ENCODE data around the gene VAMP5. TPM values are rescaled to one million over a fixed set of nuclear protein-coding genes. Genes with fewer than 3 reads are reported as not detected.

The VAMP5 gene
- total RNA-seq, 1 experiment from 2014 or later = 1.9 TPM

- TF ChIP-seq SP1 (IDR thresholded peaks at IDR 0.05; ENCODE audit: low read depth) (no peak), POLR2A (IDR thresholded peaks at IDR 0.05; ENCODE audit: borderline replicate concordance, extremely low read depth, insufficient read depth, insufficient read length) (no peak), SIN3A (IDR thresholded peaks at IDR 0.05; ENCODE audit: low read depth) (no peak), CTCF (IDR thresholded peaks at IDR 0.05 in 2 of 3, conservative IDR thresholded peaks at IDR 0.05 in 1 of 3; ENCODE audit: borderline replicate concordance in 1 of 3, insufficient read depth in 1 of 3, low read depth in 2 of 3, low read length in 2 of 3) (no peak), EGR1 (IDR thresholded peaks at IDR 0.05; ENCODE audit: low read depth) (no peak), ATF3 (IDR thresholded peaks at IDR 0.05) (no peak), CBX3 (IDR thresholded peaks at IDR 0.05; ENCODE audit: low read depth) (no peak), CEBPB (IDR thresholded peaks at IDR 0.05; ENCODE audit: low read depth) (no peak), MAX (IDR thresholded peaks at IDR 0.05) (no peak), JUND (IDR thresholded peaks at IDR 0.05) (no peak), REST (IDR thresholded peaks at IDR 0.05; ENCODE audit: low read depth) (no peak), ZFX (IDR thresholded peaks at IDR 0.05) (no peak), SRF (IDR thresholded peaks at IDR 0.05; ENCODE audit: low read depth) (no peak), ZBTB33 (IDR thresholded peaks at IDR 0.05; ENCODE audit: extremely low read depth, insufficient replicate concordance, low read length) (no peak), FOSL1 (IDR thresholded peaks at IDR 0.05; ENCODE audit: low read depth) (no peak), TCF7L2 (IDR thresholded peaks at IDR 0.05; ENCODE audit: borderline replicate concordance, extremely low read depth, insufficient read depth, insufficient read length) (no peak), YY1 (IDR thresholded peaks at IDR 0.05; ENCODE audit: extremely low read depth, insufficient replicate concordance, low read depth, low read length) (no peak), ZNF274 (IDR thresholded peaks at IDR 0.05; ENCODE audit: low read depth, low read length) (no peak), EZH2 (IDR thresholded peaks at IDR 0.05) (no peak)
- H3K4me2 ChIP-seq (ENCODE audit: low read length) = no peak overlapping the region
- H2AFZ ChIP-seq (ENCODE audit: low read depth, low read length, poor library complexity, severe bottlenecking) = no peak overlapping the region
- ChIA-PET CTCF (no interaction called here), RAD21 (ENCODE audit: low non-redundant PET in 1 of 2, low total read pairs in 2 of 2, uncharacterized antibody in 2 of 2, unreplicated experiment in 2 of 2) (no interaction called here), POLR2A (interaction anchor here (0.5 to 1.5 kb wide), 2 partner anchors 11 to 25 kb away, joined by 3 to 7 read pairs; partner anchors contain the start of gene USP39)
- no peak overlapping the region for H3K9ac ChIP-seq (ENCODE audit: low read length)
- ATAC-seq (no peak), DNase-seq (ENCODE audit: low read depth, low spot score) (no peak)
- no TSS peak for BruUV-seq (replicated peaks)
- H3K36me3 ChIP-seq (ENCODE audit: control insufficient read depth in 1 of 2, insufficient read depth in 2 of 2, low read length in 2 of 2) = no peaks in the 10 kb centered on the region
- H3K9me2 ChIP-seq (ENCODE audit: insufficient read depth) = no peaks in the 10 kb centered on the region
- H4K20me1 ChIP-seq (ENCODE audit: insufficient read depth) = no peaks in the 10 kb centered on the region
- H3K27ac ChIP-seq (ENCODE audit: low read depth, low read length) = no peak overlapping the region
- peaks cover 9 to 25% of the 10 kb centered on the region in 2 experiments for H3K4me1 ChIP-seq (ENCODE audit: control insufficient read depth in 1 of 2, insufficient read depth in 2 of 2, low read length in 2 of 2)
- no peak overlapping the region for H3K4me3 ChIP-seq (replicated peaks in 1 of 2; ENCODE audit: low read depth in 1 of 2, low read length in 2 of 2)
- peaks cover 4% of the 10 kb centered on the region for H3K79me2 ChIP-seq (ENCODE audit: insufficient read depth, low read length)
- intact Hi-C loops (cut with micrococcal nuclease) = no loop called here
- no peaks in the 10 kb centered on the region for H3K27me3 ChIP-seq (ENCODE audit: insufficient read depth, low read length)
- H3K9me3 ChIP-seq (ENCODE audit: control insufficient read depth in 1 of 2, insufficient read depth in 1 of 2, low read depth in 1 of 2, low read length in 2 of 2) = no peaks in the 10 kb centered on the region
These were observed 6.7 kb downstream of the VAMP5 start for GRCh38 chr2:85590950-85591349.

Data from HCT116 (cell line).